GM10248 (cell line): ENCODE results near the gene CCDC40.

Experiments
- CTCF ChIA-PET: fragments of 300-600 bp; sonication (Branson Sonifier 250); formaldehyde crosslinking; extraction: SDS; loops from one replicate; lab custom pipeline; 2021; ENCODE audit warnings: antibody characterized with exemption; lab: Yijun Ruan, JAX
- POLR2A ChIA-PET: fragments of 350-650 bp; sonication (Branson Sonifier 250); formaldehyde crosslinking; extraction: SDS; loops from one replicate; lab custom pipeline; 2020; ENCODE audit warnings: antibody characterized with exemption; lab: Yijun Ruan, JAX
- DNase-seq: peaks from one replicate; pipeline ENCODE4 v3.0.0; 2012; ENCODE audit errors: extremely low spot score
- TF ChIP-seq, protein P1 (sequence below): IDR thresholded peaks from 2 replicates; pipeline ENCODE4 v1.5.1; 2012; ENCODE audit warnings: mild to moderate bottlenecking, low read depth; ENCODE audit errors: extremely low read depth, missing control alignments, control extremely low read depth

The CCDC40 gene

DNA sequence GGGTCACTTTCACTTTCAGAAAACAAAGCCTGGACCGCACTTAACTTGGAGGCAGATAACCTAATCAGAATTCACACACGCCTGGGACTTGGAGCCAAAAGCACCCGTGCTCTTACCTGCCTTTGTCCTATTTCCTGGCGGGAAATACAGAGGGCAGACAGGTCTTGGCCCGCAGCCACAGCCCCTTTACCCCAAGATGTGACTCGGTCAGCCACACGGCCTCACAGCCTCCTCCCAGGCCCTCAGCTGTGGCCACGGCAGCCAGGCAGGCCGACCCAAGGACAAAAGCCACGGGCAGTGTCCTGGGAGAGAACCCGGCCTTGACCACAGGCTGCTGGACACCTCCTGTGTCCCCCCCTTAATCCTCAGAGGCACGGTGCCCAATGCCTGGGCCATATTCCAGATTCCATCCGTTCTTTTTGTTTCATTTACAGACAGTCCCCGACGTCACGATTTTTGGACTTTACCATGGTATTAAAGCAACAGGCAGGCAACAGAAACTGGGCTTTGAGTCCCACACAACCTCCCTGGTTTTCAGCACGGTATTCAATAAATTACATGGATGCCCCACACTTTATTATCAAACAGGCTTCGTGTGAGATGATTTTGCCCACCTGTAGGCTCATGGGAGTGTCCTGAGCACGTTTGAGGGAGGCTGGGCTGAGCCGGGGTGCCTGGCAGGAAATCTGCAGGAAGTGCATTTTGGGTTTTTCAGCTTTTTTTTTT lies 34.8 kb downstream of the CCDC40 start:
- TF ChIP-seq, protein P1, sequence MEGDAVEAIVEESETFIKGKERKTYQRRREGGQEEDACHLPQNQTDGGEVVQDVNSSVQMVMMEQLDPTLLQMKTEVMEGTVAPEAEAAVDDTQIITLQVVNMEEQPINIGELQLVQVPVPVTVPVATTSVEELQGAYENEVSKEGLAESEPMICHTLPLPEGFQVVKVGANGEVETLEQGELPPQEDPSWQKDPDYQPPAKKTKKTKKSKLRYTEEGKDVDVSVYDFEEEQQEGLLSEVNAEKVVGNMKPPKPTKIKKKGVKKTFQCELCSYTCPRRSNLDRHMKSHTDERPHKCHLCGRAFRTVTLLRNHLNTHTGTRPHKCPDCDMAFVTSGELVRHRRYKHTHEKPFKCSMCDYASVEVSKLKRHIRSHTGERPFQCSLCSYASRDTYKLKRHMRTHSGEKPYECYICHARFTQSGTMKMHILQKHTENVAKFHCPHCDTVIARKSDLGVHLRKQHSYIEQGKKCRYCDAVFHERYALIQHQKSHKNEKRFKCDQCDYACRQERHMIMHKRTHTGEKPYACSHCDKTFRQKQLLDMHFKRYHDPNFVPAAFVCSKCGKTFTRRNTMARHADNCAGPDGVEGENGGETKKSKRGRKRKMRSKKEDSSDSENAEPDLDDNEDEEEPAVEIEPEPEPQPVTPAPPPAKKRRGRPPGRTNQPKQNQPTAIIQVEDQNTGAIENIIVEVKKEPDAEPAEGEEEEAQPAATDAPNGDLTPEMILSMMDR = no peak
- DNase-seq = no peak
- ChIA-PET POLR2A (no interaction called here), CTCF (interaction anchor here (0.9 kb wide), 1 partner anchor 30 kb away, joined by 3 read pairs; the partner anchor contains the start of gene GAA)

DNA sequence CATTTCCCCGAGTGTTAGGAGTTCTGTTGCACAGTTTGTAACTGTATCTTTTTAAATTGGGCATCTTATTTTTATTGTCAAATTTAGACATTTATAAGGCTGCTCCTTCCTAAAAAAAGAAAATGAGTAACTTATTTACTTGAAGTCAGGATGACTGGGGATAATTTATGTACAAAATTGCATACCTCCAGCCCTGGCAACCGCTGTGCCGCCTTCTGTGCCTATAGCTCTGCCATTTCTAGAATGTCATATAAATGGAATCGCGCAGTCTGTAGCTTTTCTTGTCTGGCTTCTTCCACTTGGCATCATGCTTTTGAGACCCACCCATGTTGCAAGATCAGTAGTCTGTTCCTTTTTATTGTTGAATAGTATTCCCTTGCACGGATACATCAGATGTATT lies 36.0 kb downstream of the CCDC40 start:
- CTCF ChIA-PET = no interaction called here

DNA sequence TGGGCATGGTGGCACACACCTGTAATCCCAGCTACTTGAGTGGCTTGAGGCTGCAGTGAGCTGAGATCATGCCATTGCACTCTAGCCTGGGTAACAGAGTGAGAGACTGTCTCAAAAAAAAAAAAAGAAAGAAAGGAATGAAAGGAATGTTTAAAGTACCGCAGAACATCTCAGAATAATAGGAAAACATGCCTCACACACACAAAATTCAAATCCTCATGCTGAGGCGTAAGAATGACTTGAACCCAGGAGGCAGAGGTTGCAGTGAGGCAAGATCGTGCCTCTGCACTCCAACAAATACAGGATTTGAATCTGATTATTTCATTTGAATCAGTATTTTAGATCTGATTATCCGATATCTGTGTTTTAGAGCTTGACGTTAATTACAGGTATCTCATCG lies 43.6 kb downstream of the CCDC40 start:
- CTCF ChIA-PET = interaction anchor here (1.3 kb wide), 1 partner anchor 21 kb away, joined by 4 read pairs; the partner anchor contains the start of gene GAA
- TF ChIP-seq, protein P1 = no peak
- DNase-seq = no peak
- POLR2A ChIA-PET = no interaction called here

More for the DNA sequence above, 36.0 kb downstream of the CCDC40 start:
- POLR2A ChIA-PET = no interaction called here
- TF ChIP-seq, protein P1 = no peak
- DNase-seq = no peak

DNA sequence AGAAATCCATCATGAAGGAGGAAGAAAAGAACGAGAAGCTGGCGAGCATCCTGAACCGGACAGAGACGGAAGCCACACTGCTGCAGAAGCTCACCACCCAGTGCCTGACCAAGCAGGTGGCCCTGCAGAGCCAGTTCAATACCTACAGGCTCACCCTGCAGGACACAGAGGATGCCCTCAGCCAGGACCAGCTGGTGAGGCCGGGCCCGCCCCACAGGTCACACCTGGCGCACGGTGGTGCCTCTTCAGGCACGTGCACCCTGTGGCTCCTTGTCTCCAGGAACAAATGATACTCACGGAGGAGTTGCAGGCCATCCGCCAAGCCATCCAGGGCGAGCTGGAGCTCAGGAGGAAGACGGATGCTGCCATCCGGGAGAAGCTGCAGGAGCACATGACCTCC lies 45.2 kb downstream of the CCDC40 start:
- POLR2A ChIA-PET = no interaction called here
- TF ChIP-seq, protein P1 = no peak
- no peak for DNase-seq
- CTCF ChIA-PET = interaction anchor here (0.8 to 3.6 kb wide), 10 partner anchors 11 to 177 kb away, joined by 3 to 25 read pairs (median 3); partner anchors contain the start of gene GAA

DNA sequence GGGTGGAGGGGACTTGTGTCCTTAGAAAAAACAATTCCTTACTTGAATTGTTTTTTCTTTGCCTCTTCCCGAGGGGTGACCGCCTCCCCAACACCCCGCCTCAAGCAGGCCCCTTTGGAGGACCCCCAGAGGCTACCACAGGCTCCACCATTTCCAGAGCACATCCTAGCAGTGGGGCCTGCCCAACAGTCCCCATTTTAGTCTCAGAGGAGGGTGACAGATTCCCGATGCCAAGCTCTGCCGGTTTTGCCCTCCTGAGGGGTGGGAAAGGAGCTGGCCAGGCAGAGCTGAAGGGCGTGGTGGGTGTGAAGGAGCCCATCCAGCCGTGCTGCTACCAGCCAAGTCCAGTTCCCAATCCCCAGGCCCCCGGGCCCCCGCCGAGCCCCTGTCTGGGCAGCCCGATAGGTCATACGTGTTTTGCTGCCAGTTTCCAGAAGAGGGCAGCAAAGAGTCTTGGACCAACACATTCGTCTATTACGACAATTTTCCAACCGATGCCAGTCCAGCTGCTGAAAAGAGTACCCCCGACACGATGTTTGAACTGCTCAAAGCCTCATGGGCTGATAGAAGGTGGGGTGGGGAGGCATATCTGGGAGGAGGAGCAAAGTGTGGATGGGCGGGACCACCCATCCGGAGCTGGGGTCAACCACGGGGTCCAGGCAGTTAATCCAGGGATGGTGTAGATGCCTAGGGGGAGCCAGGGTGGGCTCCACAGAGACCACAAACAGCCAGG lies 46.1 kb downstream of the CCDC40 start:
- DNase-seq = peak; percentile 84
- TF ChIP-seq, protein P1 = peak; percentile 76
- ChIA-PET CTCF (interaction anchor here (0.8 to 3.6 kb wide), 20 partner anchors 10 to 344 kb away, joined by 3 to 25 read pairs (median 3); partner anchors contain the start of gene GAA), POLR2A (no interaction called here)

DNA sequence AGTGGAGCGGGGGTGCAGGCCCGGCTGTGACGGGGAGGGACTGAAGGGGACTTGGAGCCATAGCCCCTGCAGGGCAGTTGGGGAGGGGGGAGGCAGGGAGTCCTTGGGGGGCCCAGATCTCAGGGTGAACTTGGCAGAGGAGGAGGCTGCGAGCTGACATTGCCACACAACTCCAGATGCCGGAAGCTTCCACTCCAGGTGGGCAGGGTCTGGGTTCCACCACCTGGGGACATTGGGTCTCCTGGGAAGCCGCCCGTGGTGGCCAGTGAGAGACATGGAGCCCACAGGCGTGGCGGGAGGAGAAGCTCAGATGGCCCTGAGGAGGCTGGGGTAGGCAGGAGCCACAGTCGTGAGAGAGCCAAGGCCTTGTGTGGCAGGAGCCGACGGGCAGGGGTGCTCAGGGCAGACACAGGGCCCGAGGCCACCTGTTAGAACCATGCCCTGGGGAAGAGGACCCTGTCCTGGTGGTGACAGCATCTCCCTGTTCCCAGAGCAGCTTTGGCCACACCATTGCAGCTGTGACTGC lies 46.8 kb downstream of the CCDC40 start:
- POLR2A ChIA-PET = no interaction called here
- no peak for DNase-seq
- CTCF ChIA-PET = interaction anchor here (0.9 to 3.6 kb wide), 15 partner anchors 10 to 344 kb away, joined by 3 to 25 read pairs (median 4); partner anchors contain the start of gene GAA
- TF ChIP-seq, protein P1 = no peak
